GM03348 (cell line): ENCODE results near the gene DGKQ.

Source experiments
- DNase-seq: peaks from one replicate; pipeline ENCODE4 v3.0.0; 2012; ENCODE audit warnings: low spot score

The DGKQ gene, protein sequence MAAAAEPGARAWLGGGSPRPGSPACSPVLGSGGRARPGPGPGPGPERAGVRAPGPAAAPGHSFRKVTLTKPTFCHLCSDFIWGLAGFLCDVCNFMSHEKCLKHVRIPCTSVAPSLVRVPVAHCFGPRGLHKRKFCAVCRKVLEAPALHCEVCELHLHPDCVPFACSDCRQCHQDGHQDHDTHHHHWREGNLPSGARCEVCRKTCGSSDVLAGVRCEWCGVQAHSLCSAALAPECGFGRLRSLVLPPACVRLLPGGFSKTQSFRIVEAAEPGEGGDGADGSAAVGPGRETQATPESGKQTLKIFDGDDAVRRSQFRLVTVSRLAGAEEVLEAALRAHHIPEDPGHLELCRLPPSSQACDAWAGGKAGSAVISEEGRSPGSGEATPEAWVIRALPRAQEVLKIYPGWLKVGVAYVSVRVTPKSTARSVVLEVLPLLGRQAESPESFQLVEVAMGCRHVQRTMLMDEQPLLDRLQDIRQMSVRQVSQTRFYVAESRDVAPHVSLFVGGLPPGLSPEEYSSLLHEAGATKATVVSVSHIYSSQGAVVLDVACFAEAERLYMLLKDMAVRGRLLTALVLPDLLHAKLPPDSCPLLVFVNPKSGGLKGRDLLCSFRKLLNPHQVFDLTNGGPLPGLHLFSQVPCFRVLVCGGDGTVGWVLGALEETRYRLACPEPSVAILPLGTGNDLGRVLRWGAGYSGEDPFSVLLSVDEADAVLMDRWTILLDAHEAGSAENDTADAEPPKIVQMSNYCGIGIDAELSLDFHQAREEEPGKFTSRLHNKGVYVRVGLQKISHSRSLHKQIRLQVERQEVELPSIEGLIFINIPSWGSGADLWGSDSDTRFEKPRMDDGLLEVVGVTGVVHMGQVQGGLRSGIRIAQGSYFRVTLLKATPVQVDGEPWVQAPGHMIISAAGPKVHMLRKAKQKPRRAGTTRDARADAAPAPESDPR

DNA sequence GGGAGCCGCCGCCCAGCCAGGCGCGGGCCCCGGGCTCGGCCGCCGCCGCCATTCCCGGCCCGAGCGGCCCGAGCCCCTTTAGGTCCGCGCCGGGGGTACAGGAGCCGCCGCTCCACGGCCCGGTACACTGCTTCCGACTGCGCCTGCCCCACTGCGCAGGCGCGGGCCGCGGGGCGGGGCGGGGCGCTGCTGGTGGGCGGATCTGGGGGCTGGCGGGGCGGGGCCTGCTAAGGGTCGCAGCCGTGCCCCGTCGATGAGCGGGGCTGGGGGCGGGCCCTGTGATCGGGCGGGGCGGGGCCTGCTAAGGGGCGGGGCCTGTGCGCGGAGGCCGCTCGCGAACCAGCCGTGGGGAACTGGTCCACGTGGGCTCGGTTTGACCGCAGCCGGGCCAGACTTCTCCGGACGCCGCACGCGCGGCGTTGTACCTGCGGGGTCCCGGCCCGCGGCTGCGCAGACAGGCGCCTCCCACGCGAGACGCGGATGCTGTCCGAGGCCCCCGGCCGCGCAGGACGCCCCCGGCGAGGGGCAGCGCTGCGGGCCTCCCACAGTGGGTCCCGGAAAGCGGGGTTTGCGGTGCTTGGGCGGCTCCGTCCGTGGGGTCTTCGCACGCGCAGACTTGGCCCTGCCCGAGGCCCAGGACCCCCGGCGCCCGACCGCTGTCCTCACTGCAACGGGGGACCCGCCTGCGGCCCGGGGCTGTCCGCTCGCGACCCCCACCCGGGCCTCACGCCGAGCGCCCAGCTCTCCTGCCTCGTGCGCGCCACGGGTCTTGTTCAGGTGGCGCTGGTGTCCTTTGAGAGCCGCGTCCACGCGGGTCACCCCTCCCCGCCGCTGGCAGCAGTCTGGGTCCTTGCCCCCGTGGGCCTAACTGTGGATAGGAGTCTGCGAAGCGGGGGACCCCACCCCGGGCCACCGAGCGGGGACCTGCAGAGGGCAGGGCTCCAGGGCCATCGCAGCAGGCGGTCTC is at the start of gene DGKQ:
Gene DGKQ (minus strand): TSS at position 139 of the 967 bp plus-strand sequence. CDS start 87 bp downstream, at position 52.
- peak; percentile 100 for DNase-seq

DNA sequence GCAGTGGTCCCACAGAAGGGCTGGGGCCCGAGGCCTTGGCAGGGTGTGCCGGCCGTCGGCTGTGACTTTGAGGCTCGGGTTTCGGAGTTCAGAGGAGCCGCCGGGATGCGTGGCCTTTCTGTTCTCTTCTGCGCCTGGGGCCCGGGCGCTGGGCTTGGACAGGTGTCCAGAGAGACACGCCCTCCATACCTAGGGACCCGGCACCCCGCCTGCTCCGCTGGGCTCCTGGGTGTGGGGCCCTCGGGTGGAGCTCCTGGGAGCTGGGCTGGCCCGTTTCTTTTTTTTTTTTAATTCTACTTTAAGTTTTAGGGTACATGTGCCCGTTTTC is 49.3 kb upstream of the DGKQ start:
- DNase-seq, result no peak

DNA sequence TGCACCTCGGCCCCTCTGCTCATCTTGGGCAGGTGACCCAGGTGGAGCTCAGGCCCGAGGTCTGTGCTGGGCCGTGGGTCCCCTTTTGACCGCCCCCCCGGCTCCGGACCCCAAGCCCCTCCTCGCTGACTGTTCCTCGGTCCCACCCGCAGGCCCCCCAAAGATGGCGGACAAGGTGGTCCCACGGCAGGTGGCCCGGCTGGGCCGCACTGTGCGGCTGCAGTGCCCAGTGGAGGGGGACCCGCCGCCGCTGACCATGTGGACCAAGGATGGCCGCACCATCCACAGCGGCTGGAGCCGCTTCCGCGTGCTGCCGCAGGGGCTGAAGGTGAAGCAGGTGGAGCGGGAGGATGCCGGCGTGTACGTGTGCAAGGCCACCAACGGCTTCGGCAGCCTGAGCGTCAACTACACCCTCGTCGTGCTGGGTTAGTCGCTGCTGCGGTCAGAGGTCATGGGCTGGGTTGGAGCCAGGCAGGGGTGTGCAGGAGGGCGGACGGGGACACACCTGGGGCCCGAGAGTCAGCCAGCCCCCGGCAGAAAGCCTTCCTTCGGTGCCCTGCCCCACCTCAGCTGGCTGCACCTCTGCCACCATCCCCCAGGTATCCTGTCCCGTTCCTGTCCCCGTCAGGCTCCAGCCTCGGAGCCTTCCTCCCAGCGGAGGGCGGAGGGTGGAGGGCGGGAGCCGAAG is 48.8 kb upstream of the DGKQ start:
- DNase-seq, result no peak

DNA sequence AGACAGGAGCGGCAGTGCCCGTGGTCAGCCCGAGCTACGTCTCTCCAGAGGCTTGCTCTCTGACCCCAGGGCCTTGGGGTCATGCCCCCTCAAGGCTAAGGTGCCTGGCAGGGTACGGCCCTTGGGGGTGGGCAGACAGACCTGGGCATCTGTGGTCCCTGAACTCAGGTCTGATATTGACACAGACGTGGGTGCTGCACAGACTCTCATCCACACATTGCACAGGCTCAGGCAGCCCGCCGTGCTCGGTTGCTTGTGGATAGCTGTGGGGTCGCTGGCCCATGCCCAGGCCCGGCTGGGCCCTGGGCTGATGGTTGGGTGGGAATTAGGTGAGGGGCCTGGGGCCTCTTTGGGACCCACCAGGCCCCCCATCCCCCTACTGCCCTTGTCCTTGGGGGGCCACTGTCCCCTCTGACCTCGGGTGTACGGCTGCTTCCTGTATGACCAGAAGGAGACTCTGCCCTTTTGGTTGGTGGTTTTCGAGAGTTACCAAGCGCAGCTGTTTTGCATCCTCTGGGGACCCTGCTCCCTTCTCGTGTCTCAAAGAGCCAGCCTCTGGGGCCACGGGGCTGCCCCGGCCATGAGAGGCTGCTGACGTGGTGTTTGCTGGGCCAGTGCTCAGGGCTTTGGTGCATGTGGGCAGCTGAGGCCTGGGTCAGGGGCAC is 48.1 kb upstream of the DGKQ start:
- DNase-seq, result no peak

DNA sequence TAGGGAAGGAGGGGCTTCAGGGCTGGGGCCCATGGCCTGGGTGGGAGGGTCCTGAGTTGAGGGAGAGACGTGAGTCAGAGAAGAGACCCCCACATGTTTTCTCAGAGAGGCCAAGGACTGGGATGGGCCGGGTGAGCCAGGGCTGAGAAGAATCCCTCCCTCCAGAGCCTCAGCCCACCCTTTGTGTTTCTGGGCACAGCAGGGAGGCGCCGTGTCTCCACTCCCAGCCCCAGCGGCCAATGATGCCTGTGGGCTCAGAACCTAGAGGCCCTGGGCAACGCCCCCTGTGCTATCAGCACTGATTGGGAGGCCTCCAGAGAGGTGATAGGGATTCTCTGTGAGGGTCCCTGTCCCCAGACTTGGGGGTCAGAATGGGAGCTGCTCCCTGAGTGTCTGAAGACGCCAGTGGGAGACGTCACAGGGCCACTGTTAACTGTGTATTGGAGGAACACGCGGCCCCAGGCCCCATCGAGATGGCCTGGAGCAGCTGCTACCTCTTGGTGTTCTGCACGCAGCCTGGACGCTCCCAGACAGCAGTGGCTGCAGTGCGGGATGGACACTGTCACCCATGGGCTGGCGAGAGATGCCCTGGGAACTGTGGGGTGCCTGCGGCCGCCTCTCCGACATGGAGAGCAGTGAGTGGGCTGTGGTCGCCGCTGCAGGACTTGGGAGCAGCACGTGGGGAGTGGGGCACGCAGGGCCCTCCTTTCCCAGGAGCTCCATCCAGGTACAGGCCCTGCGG is 46.5 kb upstream of the DGKQ start:
- DNase-seq, result no peak

DNA sequence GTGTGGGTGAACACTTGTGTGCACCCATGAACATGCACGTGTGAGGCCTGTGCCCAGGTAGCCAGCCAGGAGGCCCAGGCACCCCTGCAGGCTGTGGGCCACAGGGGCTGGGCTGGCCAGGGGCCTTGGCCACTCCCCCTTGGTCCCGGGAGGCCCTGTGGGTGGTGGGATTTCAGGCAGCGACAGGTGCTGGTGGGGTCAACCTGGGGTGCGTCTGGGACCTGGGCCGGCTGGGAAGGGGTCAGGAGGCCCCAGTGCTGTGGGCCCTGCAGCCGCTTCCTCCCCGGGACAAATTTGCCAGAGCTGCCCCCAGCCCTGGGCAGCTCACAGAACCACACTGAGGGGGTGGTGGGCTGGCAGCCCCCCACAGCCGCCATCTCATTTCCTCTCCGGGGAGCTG is 46.0 kb upstream of the DGKQ start:
- no peak for DNase-seq

DNA sequence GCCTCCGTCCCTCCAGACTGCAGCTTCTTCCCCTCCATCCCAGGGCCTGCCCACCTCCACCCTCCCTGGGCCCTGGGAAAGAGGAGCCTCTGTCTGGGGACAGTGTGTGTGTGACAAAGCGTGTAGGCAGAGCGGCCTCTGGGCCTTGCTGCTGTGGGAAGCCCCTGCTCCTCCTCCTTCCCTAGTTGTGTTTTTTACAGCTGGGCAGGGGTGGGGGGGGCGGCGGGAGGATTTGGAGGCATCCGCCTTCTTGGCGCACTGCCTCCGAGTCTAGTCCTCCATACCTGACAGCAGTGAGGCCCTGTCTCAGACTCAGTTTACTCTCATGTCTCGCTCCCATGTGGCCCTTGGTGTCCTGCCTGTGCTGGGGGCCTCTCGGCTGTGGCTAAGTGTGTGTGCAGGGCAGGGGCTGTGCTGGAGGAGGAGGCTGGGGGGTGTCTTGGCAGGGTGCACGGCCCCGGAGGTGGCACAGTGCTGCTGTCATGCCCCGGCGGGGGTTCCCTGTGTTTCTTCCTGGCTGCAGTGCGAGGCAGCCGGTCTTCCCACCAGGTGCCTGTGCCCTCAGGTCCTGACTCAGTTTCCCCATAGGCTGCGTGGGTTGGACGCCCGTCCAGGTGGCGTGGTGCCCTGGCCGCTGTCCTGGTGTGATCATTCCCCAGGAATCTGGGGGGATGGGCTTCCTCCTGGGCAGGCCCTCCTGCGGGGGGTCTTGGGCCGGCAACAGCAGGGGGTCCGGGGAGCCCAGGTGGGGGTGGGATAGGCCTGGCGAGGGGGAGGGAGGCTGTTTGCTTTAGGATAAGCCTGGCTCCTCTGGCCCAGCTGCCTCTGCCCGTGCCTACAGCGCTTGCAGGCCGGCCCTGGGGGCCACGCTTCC is 45.0 kb upstream of the DGKQ start:
- no peak for DNase-seq

DNA sequence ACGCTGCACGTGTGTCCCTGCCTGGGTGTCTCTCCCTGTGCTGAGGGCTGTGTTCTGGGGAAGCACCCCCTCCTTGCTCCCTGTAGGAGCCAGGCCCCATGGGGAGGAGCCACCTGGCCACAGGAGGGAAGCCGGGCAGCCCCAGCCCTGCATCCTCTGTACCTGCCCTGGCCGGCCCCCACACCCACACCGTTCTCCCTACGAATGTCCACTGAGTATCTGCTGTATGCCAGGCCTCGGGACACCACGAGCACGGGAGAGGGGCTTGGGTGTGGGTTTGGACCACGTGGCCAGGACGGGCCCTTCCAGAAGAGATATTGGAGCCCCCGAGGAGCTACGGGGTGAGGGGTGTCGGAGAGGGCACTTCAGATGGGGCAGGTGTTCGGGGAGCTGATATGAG is 44.3 kb upstream of the DGKQ start:
- no peak for DNase-seq

DNA sequence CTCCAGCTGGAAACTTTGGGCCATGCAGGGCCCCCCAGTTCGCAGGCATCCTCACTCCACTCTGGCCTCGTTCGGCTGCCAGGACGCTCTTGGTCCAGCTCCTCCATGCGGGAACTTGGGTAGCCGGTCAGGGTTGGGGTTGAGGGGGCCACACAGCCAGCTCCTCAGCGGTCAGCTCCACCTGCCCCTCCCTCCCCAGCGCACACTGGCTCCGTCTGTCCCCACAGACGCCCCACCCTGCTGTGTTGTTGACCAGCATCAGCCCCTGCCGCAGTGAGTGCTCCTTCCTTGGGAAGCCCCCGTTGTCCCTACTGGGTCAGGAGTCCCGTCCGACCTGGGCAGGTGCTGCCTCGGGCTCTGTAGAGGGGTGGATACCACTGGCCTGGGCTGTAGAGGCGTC is 43.8 kb upstream of the DGKQ start:
- DNase-seq, result no peak

DNA sequence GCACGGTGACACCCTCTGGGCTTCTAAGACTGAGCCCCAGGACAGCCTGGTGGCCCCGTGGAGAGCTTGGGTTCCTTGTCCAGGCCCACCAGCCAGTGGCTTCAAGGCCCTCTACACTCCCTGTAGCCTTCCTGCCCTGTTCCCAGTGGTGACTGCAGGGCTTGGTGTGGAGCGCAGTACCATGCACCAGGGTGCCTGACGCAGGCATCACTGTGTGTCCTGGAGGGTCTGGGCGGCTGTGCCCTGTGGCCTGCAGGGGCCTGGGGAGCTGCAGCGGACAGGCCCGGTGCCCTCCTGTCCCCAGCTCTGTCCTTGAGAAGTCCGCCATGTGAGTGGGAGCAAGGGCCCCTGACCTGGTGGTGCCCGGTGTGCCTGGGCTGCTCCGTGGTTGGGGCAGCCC is 42.4 kb upstream of the DGKQ start:
- no peak for DNase-seq

DNA sequence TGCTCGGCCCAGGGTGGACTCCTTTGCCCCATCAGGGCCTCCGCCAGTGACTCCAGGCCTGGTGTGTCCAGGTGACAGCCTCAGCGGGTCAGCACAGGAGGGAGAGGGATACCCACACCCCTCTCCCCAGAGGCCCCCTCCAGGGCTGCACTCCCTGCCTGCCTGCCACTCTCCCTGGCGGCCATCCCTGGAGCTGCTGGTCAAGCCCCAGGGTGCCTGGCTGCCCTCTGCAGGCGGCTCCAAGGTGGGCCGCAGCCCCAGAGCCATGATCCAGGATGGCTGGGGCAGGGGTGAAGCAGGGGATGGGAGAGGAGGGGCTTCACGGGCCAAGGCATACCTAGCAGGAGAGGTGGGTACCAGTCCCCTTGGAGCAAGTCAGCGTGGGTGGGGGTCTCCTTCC is 41.8 kb upstream of the DGKQ start:
- no peak for DNase-seq

DNA sequence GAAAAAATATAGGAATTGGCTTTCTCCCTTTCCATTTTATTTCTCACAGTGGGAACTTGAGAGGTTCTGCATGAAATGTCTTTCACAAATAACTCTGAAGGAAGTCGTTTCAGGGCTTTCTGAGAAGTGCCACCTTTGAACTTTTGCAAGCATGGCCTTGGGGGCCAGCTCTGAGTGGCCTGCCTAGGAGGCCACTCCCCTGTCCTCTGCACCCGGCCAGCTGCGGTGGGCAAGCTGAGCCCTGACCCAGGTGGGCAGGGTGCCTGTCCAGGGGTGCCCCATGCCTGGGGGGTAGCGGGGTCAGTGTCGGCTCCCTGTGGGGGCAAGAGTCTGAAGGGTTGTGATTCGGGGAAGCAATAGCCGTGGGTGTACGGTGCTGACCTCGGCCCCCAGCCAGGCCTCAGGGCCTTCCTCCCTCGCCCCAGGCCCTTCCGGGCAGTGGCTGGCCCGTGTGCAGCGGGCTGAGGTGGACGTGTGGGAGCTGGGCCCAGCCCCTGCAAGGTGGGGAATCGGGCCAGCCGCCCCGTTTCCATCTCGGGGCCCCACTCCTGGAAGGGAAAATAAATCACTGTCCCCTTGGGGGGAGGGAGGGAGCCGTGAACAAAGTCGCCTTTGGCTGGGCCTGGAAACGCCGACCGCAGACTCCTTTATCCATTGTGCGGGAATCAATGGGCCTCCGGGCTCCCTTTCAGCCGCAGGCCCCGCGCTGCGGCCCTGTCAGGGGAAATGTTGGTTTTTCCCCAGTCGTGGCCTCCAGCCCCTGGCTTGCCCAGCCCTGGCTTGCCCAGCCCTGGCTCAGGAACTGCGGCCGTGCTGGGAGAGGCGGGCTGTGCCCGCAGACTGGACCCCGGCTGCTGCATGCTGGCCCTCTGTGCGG is 41.2 kb upstream of the DGKQ start:
- DNase-seq, result no peak

DNA sequence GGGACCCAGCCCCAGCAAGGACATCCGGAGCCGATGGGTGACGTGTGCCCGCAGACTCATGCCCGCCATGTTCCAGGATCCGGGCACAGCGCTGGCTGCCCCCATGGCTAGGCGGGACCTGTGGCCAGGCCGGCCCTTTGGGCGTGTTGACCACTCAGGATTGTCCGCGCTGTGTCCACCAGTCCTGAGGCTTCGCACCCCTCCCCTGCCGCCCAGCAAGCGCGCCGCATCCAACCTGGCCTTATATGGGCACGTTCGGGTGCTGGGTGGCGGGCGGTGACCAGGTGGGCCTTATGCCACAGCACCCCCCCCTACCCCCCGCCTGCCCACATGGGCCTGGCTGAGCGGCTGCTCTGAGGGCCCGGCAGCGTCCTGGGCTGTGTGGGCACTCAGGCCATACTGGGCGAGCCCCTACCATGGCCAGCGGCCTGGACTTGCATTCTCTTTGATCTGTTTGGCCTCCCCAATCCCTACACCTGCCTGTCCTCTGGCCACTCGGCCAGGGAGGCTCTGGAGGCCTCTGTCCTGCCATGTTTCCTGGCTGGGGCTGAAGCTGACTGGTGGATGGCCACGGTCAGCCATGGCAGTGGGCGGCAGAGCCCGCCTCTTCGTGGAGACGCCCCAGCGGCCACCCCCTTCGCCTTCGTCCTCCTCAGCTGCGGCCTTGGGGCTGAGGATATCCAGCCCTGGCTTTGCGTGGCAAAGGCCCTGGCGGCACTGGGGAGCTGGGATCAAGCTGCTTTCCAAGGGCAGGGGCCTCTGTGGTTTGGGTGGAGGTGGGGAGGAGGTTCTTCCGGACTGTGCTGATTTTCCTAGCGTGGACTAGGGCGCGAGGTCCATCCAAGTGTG is 40.1 kb upstream of the DGKQ start:
- DNase-seq, result no peak

DNA sequence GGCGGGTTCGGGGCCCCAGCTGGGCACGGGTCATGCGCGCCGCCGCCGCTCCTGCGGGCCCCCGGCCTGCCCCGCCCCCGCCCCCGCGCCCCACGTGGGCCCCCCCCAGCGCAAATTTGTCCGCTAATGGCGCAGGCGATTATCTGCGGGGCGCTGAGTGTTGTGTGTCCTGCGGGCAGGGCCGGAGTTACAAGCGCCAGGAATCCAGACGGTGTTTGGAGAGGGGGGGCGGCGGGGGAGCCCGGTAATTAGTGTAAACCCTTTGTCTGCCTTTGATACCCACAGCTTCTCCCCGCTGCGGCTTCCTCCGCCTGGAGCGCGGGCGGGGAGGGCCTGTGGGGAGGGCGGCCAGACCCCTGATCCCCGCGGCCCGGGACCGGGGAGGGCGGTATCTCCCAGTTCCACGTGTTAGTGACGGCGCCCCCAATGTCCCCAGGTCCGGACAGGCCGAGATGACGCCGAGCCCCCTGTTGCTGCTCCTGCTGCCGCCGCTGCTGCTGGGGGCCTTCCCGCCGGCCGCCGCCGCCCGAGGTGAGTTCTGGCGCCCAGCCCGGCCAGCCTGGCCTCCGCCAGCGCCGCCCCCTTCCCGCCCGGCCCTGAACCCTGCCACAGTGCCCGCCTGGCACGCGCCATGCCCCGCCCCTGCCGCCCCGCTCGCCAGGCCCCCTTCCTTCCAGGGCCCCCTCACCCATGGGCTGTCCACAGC is 38.8 kb upstream of the DGKQ start:
- peak; percentile 68 for DNase-seq

DNA sequence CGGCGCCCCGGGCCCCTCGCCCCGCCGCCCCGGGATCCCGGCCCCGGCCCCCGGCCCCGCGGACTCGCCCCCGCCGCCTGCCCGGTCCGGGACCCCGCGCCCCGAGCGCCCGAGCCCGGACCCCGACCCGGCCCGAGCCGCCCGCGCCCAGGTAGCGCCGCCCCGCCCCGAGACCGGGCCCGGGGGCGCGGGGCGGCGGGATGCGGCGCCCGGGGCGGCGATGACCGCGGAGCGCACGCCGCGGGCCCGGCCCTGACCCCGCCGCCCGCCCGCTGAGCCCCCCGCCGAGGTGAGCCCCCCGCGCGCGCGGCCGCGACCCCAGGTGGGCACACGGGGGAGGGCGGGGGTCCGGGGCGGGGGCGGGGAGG is 38.3 kb upstream of the DGKQ start:
- DNase-seq, result no peak

DNA sequence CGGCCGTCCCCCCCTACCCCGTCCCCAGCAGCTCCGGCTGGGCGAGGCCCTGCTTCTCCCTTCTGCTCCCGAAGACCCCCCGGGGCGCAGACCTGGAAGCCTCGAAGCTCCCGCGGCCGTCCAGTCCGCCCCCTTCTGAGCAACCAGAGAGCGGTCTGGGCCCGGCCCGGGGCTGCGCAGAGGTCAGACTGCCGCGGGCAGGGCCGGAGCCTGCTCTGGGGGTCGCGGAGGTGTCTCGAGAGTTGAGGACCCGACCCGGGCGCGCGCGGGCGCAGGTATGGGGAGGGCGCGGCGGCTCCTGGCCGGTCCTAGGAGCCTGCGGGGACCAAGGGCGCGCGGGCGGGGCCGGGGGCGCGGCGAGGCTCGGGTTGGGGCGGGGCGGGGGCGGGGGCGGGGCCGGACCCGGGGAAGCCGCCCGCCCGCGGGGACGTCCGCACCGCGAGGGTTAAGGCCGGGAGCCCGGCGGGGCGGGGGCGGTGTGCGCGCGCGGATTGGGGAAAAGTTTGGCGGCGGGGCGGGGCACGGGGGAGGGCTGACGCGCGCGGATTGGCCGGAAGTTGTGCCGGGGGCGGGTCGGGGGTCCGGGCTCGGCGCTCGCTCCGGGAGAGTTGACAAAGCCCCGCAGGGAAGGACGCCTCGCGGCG is 37.8 kb upstream of the DGKQ start, which contains the start of gene FGFRL1:
Gene FGFRL1 (plus strand): TSS at position 605 of the 644 bp plus-strand sequence. CDS start 860 bp downstream, outside the sequence.
- DNase-seq, result peak; percentile 98
